ENCODE data around the gene MARS2.
"Not testable (repeated sequence)": the region's sequence is repeated elsewhere in the genome, so short reads cannot be mapped to it uniquely, and the experiment has no call there.

Gene MARS2

GRCh38 chr2:197707316-197708213, 2.4 kb downstream of the MARS2 start:
- no peak for DNase-seq

- DNase-seq, result no peak
Observed at GRCh38 chr2:197708331-197708730, 3.2 kb downstream of the MARS2 start.

- DNase-seq, result not testable (repeated sequence)
Observed at GRCh38 chr2:197709140-197709539, 4.0 kb downstream of the MARS2 start.

GRCh38 chr2:197710424-197711042, 5.4 kb downstream of the MARS2 start:
- DNase-seq, result no peak

- DNase-seq, result no peak
Observed at GRCh38 chr2:197711578-197711977, 6.4 kb downstream of the MARS2 start.

- no peak for DNase-seq
Observed at GRCh38 chr2:197713271-197713670, 8.1 kb downstream of the MARS2 start.

GRCh38 chr2:197717863-197718262, 12.7 kb downstream of the MARS2 start:
- no peak for DNase-seq

GRCh38 chr2:197727011-197727410, 21.8 kb downstream of the MARS2 start:
- no peak for DNase-seq

- DNase-seq, result not testable (repeated sequence)
Observed at GRCh38 chr2:197728555-197729544, 23.7 kb downstream of the MARS2 start.

- DNase-seq, result no peak
Observed at GRCh38 chr2:197740200-197740599, 35.0 kb downstream of the MARS2 start.
